AG09319 (cell line): ENCODE results near the gene OR2T1.

ENCODE experiments used
- DNase-seq: peaks from one replicate; pipeline ENCODE4 v3.0.0-alpha.2; 2010; ENCODE audit warnings: low read depth; ENCODE audit errors: extremely low read depth
- TF ChIP-seq, protein P1 (sequence below): IDR thresholded peaks from 2 replicates; pipeline ENCODE4 v1.5.1; 2011; ENCODE audit warnings: low read depth, mild to moderate bottlenecking, inconsistent platforms, low read length, moderate library complexity

The OR2T1 gene, protein sequence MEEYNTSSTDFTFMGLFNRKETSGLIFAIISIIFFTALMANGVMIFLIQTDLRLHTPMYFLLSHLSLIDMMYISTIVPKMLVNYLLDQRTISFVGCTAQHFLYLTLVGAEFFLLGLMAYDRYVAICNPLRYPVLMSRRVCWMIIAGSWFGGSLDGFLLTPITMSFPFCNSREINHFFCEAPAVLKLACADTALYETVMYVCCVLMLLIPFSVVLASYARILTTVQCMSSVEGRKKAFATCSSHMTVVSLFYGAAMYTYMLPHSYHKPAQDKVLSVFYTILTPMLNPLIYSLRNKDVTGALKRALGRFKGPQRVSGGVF

DNA sequence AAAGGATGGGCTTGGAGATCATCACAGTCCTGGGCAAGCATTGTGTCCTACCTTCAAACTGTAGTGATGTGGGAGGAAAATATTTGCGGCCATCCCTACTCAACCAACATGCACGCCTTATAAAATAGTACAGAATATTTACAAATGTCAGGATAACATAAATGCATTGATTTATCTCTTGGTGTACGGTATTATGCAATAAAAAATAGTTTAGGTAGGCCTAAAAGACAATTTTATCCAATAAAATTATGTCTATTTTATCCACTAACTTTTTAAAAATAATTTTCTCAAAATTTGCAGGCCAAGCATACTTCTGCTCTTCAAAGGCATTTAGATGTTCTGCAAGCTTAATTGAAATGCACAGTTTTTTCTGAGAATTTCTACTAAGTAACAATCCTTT lies at the start of gene OR2T1:
OR2T1 (plus strand) TSS at position 301 of the 400 bp plus-strand sequence. CDS start 3,100 bp downstream, outside the sequence.
- DNase-seq, result no peak
- TF ChIP-seq, protein P1, sequence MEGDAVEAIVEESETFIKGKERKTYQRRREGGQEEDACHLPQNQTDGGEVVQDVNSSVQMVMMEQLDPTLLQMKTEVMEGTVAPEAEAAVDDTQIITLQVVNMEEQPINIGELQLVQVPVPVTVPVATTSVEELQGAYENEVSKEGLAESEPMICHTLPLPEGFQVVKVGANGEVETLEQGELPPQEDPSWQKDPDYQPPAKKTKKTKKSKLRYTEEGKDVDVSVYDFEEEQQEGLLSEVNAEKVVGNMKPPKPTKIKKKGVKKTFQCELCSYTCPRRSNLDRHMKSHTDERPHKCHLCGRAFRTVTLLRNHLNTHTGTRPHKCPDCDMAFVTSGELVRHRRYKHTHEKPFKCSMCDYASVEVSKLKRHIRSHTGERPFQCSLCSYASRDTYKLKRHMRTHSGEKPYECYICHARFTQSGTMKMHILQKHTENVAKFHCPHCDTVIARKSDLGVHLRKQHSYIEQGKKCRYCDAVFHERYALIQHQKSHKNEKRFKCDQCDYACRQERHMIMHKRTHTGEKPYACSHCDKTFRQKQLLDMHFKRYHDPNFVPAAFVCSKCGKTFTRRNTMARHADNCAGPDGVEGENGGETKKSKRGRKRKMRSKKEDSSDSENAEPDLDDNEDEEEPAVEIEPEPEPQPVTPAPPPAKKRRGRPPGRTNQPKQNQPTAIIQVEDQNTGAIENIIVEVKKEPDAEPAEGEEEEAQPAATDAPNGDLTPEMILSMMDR, result no peak

DNA sequence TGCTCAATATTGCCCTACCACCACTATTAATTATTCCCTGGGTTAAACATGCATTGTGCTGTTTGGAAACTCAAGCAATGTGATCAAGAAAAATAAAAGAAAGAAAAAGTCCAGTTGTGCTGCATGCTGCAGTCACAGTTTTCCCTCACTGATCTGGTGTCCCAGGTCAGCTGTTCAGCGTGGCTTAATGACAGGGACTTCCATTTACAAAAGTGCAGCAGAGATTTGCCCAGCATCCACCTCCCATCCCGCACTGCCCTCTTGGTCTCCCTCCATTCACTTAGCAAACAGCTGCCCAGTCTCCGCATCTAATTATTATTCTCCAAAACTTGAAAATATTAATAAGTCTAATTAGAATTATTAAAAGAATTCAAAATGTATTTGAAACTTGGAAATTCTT lies 43.4 kb upstream of the OR2T1 start:
- TF ChIP-seq, protein P1, result no peak
- no peak for DNase-seq

DNA sequence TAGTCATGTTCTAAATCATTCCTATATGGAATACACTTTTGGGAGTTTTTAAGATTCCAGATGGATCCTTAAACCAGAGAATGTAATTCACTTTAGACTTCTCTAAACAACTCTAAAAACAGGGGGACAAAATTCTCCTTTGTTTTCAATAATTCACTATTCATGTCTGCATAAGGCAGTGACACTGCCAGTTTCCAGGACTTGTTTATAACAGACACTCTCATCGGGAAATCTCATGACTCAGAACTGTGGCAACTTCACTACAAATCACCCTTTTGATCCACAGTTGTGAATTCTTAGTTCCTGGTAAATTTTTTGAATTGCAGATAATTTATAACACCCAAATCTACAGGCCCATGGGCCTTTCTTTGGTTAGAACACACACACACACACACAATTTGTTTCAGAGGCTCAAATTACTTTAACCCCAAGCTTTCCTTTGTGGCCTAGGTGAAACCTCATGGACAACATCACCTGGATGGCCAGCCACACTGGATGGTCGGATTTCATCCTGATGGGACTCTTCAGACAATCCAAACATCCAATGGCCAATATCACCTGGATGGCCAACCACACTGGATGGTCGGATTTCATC lies 41.6 kb upstream of the OR2T1 start, which contains the start of gene OR2T4:
OR2T4 (plus strand) TSS at position 545 of the 595 bp plus-strand sequence; CDS start at position 545, 0 bp downstream.
- TF ChIP-seq, protein P1, result no peak
- no peak for DNase-seq

DNA sequence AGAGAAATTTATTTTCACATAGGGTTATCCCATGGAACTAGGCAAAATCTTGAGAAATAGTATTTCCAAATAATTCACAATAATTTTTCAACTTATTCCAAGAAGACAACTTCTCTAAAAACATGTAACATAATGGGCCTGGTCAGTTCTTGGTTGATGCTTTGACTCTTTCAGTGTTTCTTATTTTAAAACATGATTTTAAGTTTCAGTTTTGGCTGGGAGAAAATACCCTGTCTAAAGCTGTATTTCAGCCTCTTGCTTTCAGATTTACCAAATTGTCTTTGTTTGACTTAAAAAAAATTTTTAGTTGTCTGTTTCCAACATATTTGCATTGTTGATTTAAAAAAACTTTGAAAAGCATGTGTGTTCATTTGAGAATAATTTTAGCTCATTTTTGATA lies 36.2 kb upstream of the OR2T1 start:
- DNase-seq, result no peak
- TF ChIP-seq, protein P1, result no peak

DNA sequence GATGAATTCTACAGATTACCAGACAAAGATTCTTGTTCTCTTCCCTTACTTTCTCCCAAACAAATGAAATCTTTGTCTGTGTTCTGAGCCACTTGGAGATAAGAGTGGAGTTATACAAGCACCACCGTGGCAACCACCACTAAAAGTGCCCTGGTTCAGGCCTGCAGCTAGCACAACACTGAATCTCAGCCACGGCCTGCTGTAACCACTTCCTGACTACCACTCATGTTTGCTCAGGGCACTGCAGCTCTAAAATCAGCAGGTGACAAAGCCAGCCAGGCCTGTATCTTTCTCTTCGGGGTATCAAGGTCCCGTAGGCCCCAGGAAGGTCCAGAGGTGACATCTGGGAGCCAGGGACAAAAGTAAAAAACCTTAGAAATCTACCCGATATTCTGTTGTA lies 30.5 kb upstream of the OR2T1 start:
- TF ChIP-seq, protein P1, result no peak
- DNase-seq, result no peak

DNA sequence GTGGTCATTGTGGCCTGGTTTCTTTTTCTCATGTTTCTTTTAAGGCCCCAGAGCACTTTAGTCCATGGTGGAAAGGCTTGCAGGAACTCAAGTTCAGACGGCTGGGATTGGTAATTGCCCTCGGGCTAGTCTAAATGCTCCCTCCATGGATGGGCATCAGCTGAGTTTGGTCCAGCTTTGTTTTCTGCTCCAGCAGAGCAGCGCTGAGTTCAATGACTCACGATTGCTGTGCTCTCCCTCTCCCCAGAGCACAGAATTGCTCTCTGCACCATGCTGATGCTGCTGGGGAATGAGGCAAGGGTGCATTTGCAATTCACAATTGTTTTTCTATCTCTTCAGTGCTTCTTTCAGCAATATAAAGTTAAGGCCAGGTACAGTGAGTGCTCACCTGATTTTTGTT lies 29.1 kb upstream of the OR2T1 start:
- TF ChIP-seq, protein P1, result no peak
- no peak for DNase-seq

DNA sequence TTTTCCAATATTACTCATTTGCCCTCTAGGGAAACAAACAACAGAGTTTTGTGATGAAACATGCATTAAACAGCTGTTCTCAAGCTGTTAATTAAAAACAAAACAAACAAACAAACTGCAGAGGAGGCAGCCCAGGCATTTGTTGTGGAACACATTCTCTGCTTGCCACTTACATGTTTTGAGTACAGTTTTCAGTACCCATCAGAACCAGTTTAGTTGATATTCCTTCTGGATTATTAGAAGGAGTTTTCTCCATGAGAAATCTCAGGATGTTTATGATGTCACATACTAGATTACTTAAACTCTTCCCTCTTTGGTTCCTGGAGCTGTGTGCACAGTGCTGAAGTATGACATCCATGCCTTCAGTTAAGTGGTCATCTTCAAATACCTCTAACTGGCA lies 27.4 kb upstream of the OR2T1 start, which contains the start of gene OR2T6:
OR2T6 (plus strand) TSS at position 301 of the 400 bp plus-strand sequence. CDS start 11,863 bp downstream, outside the sequence.
- TF ChIP-seq, protein P1, result no peak
- DNase-seq, result no peak
